ENCODE measurements around the gene AFAP1L2. TPM values are rescaled to one million over a fixed set of nuclear protein-coding genes. Genes with fewer than 3 reads are reported as not detected.

AFAP1L2 gene
- total RNA-seq, 1 donor from 2014 or later, result 29.5 TPM

- H3K36me3 ChIP-seq, result no peaks in the 10 kb centered on the region
- no peak overlapping the region for H3K4me3 ChIP-seq
- no peak for TF ChIP-seq POLR2AphosphoS5 (IDR thresholded peaks at IDR 0.05; ENCODE audit: insufficient read depth in 1 of 2, low read depth in 1 of 2)
- no peak for TF ChIP-seq POLR2A (IDR thresholded peaks at IDR 0.05)
- TF ChIP-seq CTCF (IDR thresholded peaks at IDR 0.05), result no peak
- intact Hi-C loops (cut with DNase I), result no loop called here
- no peaks in the 10 kb centered on the region for H3K27me3 ChIP-seq
- H3K9me3 ChIP-seq, result no peaks in the 10 kb centered on the region
- peaks cover 49% of the 10 kb centered on the region for H3K4me1 ChIP-seq
- no peak for DNase-seq (ENCODE audit: extremely low spot score in 2 of 2)
- no peak overlapping the region for H3K27ac ChIP-seq
Observed at GRCh38 chr10:114376523-114376922, 27.8 kb downstream of the AFAP1L2 start.

- no peak for DNase-seq (ENCODE audit: extremely low spot score in 2 of 2)
- Histone ChIP-seq H3K9me3 (no peaks in the 10 kb centered on the region), H3K4me3 (no peak overlapping the region), H3K27me3 (no peaks in the 10 kb centered on the region), H3K36me3 (no peaks in the 10 kb centered on the region), H3K4me1 (peaks cover 43% of the 10 kb centered on the region), H3K27ac (peak overlapping the region; percentile 76)
- intact Hi-C loops (cut with DNase I), result no loop called here
- TF ChIP-seq POLR2AphosphoS5 (IDR thresholded peaks at IDR 0.05; ENCODE audit: insufficient read depth in 1 of 2, low read depth in 1 of 2), result no peak
- TF ChIP-seq POLR2A (IDR thresholded peaks at IDR 0.05), result no peak
- no peak for TF ChIP-seq CTCF (IDR thresholded peaks at IDR 0.05)
Observed at GRCh38 chr10:114375047-114375446, 29.3 kb downstream of the AFAP1L2 start.

- no peaks in the 10 kb centered on the region for H3K36me3 ChIP-seq
- H3K4me1 ChIP-seq, result peaks cover 35% of the 10 kb centered on the region
- TF ChIP-seq POLR2A (IDR thresholded peaks at IDR 0.05), result no peak
- peak in 1 of 2 donors; percentile 32 for TF ChIP-seq POLR2AphosphoS5 (IDR thresholded peaks at IDR 0.05; ENCODE audit: insufficient read depth in 1 of 2, low read depth in 1 of 2)
- no peak for TF ChIP-seq CTCF (IDR thresholded peaks at IDR 0.05)
- H3K27me3 ChIP-seq, result no peaks in the 10 kb centered on the region
- DNase-seq (ENCODE audit: extremely low spot score in 2 of 2), result no peak
- H3K9me3 ChIP-seq, result no peaks in the 10 kb centered on the region
- H3K27ac ChIP-seq, result peak overlapping the region; percentile 76
- intact Hi-C loops (cut with DNase I), result no loop called here
- H3K4me3 ChIP-seq, result peak overlapping the region in 1 of 2 donors; percentile 19
Observed at GRCh38 chr10:114374053-114374791, 30.1 kb downstream of the AFAP1L2 start.

- H3K4me1 ChIP-seq, result peaks cover 38% of the 10 kb centered on the region
- H3K9me3 ChIP-seq, result no peaks in the 10 kb centered on the region
- H3K4me3 ChIP-seq, result no peak overlapping the region
- TF ChIP-seq POLR2A (IDR thresholded peaks at IDR 0.05) (no peak), POLR2AphosphoS5 (IDR thresholded peaks at IDR 0.05; ENCODE audit: insufficient read depth in 1 of 2, low read depth in 1 of 2) (no peak), CTCF (IDR thresholded peaks at IDR 0.05) (no peak)
- H3K27me3 ChIP-seq, result no peaks in the 10 kb centered on the region
- H3K36me3 ChIP-seq, result no peaks in the 10 kb centered on the region
- H3K27ac ChIP-seq, result peak overlapping the region; percentile 76
- no peak for DNase-seq (ENCODE audit: extremely low spot score in 2 of 2)
- intact Hi-C loops (cut with DNase I), result no loop called here
Observed at GRCh38 chr10:114373631-114374030, 30.7 kb downstream of the AFAP1L2 start.

- H3K4me1 ChIP-seq, result peaks cover 44% of the 10 kb centered on the region
- H3K4me3 ChIP-seq, result no peak overlapping the region
- TF ChIP-seq POLR2A (IDR thresholded peaks at IDR 0.05) (no peak), CTCF (IDR thresholded peaks at IDR 0.05) (no peak), POLR2AphosphoS5 (IDR thresholded peaks at IDR 0.05; ENCODE audit: insufficient read depth in 1 of 2, low read depth in 1 of 2) (no peak)
- H3K9me3 ChIP-seq, result no peaks in the 10 kb centered on the region
- no peaks in the 10 kb centered on the region for H3K36me3 ChIP-seq
- no peak overlapping the region for H3K27ac ChIP-seq
- DNase-seq (ENCODE audit: extremely low spot score in 2 of 2), result no peak
- intact Hi-C loops (cut with DNase I), result no loop called here
- H3K27me3 ChIP-seq, result no peaks in the 10 kb centered on the region
Observed at GRCh38 chr10:114372995-114373394, 31.3 kb downstream of the AFAP1L2 start.

Measured in vagina (tissue), 2 donors.